ENCODE results near the gene ALPK1. TPM values are rescaled to one million over a fixed set of nuclear protein-coding genes. Genes with fewer than 3 reads are reported as not detected.

The ALPK1 gene
- total RNA-seq, 1 experiment from 2014 or later = 21.3 TPM

- Histone ChIP-seq H4K20me1 (ENCODE audit: insufficient read depth) (no peaks in the 10 kb centered on the region), H3K9ac (ENCODE audit: low read length) (no peak overlapping the region), H3K36me3 (ENCODE audit: control insufficient read depth in 1 of 2, insufficient read depth in 2 of 2, low read length in 2 of 2) (no peaks in the 10 kb centered on the region), H3K4me3 (replicated peaks in 1 of 2; ENCODE audit: low read depth in 1 of 2, low read length in 2 of 2) (no peak overlapping the region), H3K79me2 (ENCODE audit: insufficient read depth, low read length) (no peaks in the 10 kb centered on the region), H3K27me3 (ENCODE audit: insufficient read depth, low read length) (no peaks in the 10 kb centered on the region), H3K9me3 (ENCODE audit: control insufficient read depth in 1 of 2, insufficient read depth in 1 of 2, low read depth in 1 of 2, low read length in 2 of 2) (no peaks in the 10 kb centered on the region), H3K9me2 (ENCODE audit: insufficient read depth) (no peaks in the 10 kb centered on the region), H3K27ac (ENCODE audit: low read depth, low read length) (no peak overlapping the region), H3K4me1 (ENCODE audit: control insufficient read depth in 1 of 2, insufficient read depth in 2 of 2, low read length in 2 of 2) (no peaks in the 10 kb centered on the region; a peak in 1 of 4 replicates), H2AFZ (ENCODE audit: low read depth, low read length, poor library complexity, severe bottlenecking) (no peak overlapping the region), H3K4me2 (ENCODE audit: low read length) (no peak overlapping the region)
- no TSS peak for BruUV-seq (replicated peaks)
- DNase-seq (ENCODE audit: low read depth, low spot score) = no peak
- TF ChIP-seq POLR2AphosphoS5 (IDR thresholded peaks at IDR 0.05; ENCODE audit: low read depth, low read length) = no peak
- TF ChIP-seq SRF (IDR thresholded peaks at IDR 0.05; ENCODE audit: low read depth) = no peak
- no peak for TF ChIP-seq SP1 (IDR thresholded peaks at IDR 0.05; ENCODE audit: low read depth)
- TF ChIP-seq YY1 (IDR thresholded peaks at IDR 0.05; ENCODE audit: extremely low read depth, insufficient replicate concordance, low read depth, low read length) = no peak
- ATAC-seq = no peak
- intact Hi-C loops (cut with micrococcal nuclease) = no loop called here
- ChIA-PET POLR2A (no interaction called here), RAD21 (ENCODE audit: low non-redundant PET in 1 of 2, low total read pairs in 2 of 2, uncharacterized antibody in 2 of 2, unreplicated experiment in 2 of 2) (no interaction called here), CTCF (no interaction called here)
Observed at GRCh38 chr4:112312610-112313239, 15.6 kb downstream of the ALPK1 start.

GRCh38 chr4:112315446-112315845 lies 18.3 kb downstream of the ALPK1 start:
- H3K36me3 ChIP-seq (ENCODE audit: control insufficient read depth in 1 of 2, insufficient read depth in 2 of 2, low read length in 2 of 2) = no peaks in the 10 kb centered on the region
- no peaks in the 10 kb centered on the region for H3K27me3 ChIP-seq (ENCODE audit: insufficient read depth, low read length)
- CTCF ChIA-PET = no interaction called here
- H2AFZ ChIP-seq (ENCODE audit: low read depth, low read length, poor library complexity, severe bottlenecking) = no peak overlapping the region
- no peaks in the 10 kb centered on the region; a peak in 1 of 4 replicates for H3K4me1 ChIP-seq (ENCODE audit: control insufficient read depth in 1 of 2, insufficient read depth in 2 of 2, low read length in 2 of 2)
- no peak for TF ChIP-seq ZNF274 (IDR thresholded peaks at IDR 0.05; ENCODE audit: low read depth, low read length)
- no peak for TF ChIP-seq CTCF (IDR thresholded peaks at IDR 0.05 in 2 of 3, conservative IDR thresholded peaks at IDR 0.05 in 1 of 3; ENCODE audit: borderline replicate concordance in 1 of 3, insufficient read depth in 1 of 3, low read depth in 2 of 3, low read length in 2 of 3)
- no peak for TF ChIP-seq EZH2phosphoT487 (IDR thresholded peaks at IDR 0.05; ENCODE audit: borderline replicate concordance)
- TF ChIP-seq ZBTB33 (IDR thresholded peaks at IDR 0.05; ENCODE audit: extremely low read depth, insufficient replicate concordance, low read length) = no peak
- TF ChIP-seq SRF (IDR thresholded peaks at IDR 0.05; ENCODE audit: low read depth) = no peak
- TF ChIP-seq YY1 (IDR thresholded peaks at IDR 0.05; ENCODE audit: extremely low read depth, insufficient replicate concordance, low read depth, low read length) = no peak
- TF ChIP-seq MAX (IDR thresholded peaks at IDR 0.05) = no peak
- H3K9me3 ChIP-seq (ENCODE audit: control insufficient read depth in 1 of 2, insufficient read depth in 1 of 2, low read depth in 1 of 2, low read length in 2 of 2) = no peaks in the 10 kb centered on the region
- DNase-seq (ENCODE audit: low read depth, low spot score) = no peak
- no peaks in the 10 kb centered on the region for H4K20me1 ChIP-seq (ENCODE audit: insufficient read depth)
- RAD21 ChIA-PET (ENCODE audit: low non-redundant PET in 1 of 2, low total read pairs in 2 of 2, uncharacterized antibody in 2 of 2, unreplicated experiment in 2 of 2) = no interaction called here
- POLR2A ChIA-PET = no interaction called here
- intact Hi-C loops (cut with micrococcal nuclease) = no loop called here
- no peak overlapping the region for H3K27ac ChIP-seq (ENCODE audit: low read depth, low read length)
- BruUV-seq (replicated peaks) = no TSS peak
- no peaks in the 10 kb centered on the region for H3K79me2 ChIP-seq (ENCODE audit: insufficient read depth, low read length)
- no peaks in the 10 kb centered on the region for H3K9me2 ChIP-seq (ENCODE audit: insufficient read depth)
- H3K9ac ChIP-seq (ENCODE audit: low read length) = no peak overlapping the region
- no peak overlapping the region for H3K4me3 ChIP-seq (replicated peaks in 1 of 2; ENCODE audit: low read depth in 1 of 2, low read length in 2 of 2)
- no peak overlapping the region for H3K4me2 ChIP-seq (ENCODE audit: low read length)
- ATAC-seq = no peak
